ENCODE data around the gene GCLC. TPM values are rescaled to one million over a fixed set of nuclear protein-coding genes. Genes with fewer than 3 reads are reported as not detected.

GCLC gene
- total and polyA plus RNA-seq, 10 donors: 9.2 to 132 (median 60.4) TPM

- TF ChIP-seq POLR2A (IDR thresholded peaks at IDR 0.05) (no peak), POLR2AphosphoS5 (IDR thresholded peaks at IDR 0.05) (no peak), CTCF (IDR thresholded peaks at IDR 0.05 in 8 of 11, conservative IDR thresholded peaks at IDR 0.05 in 3 of 11) (no peak)
- no peaks in the 10 kb centered on the region for H3K27me3 ChIP-seq (replicated peaks in 1 of 7)
- H3K36me3 ChIP-seq: no peaks in the 10 kb centered on the region
- H3K4me3 ChIP-seq: no peak overlapping the region
- H3K27ac ChIP-seq: no peak overlapping the region
- DNase-seq: no peak
- H3K4me1 ChIP-seq: peaks cover 0 to 62% (median 19%) of the 10 kb centered on the region in 6 donors
- intact Hi-C loops (cut with DNase I; ENCODE audit: low total_unique reads): loop anchor here (10.0 kb wide), 1 partner anchor 125 kb away; no protein-coding TSS in a partner anchor
- H3K9me3 ChIP-seq: no peaks in the 10 kb centered on the region
- WGBS, 5 donors: 83 to 97% (median 88%) methylated on average over 5 of the region's 5 CpGs
Observed at GRCh38 chr6:53529324-53530036, 15.4 kb downstream of the GCLC start.

- H3K27ac ChIP-seq: no peak overlapping the region
Observed at GRCh38 chr6:53528107-53528506, 16.8 kb downstream of the GCLC start.

GRCh38 chr6:53527249-53527765 lies 17.6 kb downstream of the GCLC start:
- 88 to 93% (median 92%) methylated on average over 4 of the region's 4 CpGs for WGBS, 5 donors
- no peak overlapping the region for H3K4me3 ChIP-seq
- H3K36me3 ChIP-seq: no peaks in the 10 kb centered on the region
- H3K27ac ChIP-seq: no peak overlapping the region
- H3K27me3 ChIP-seq (replicated peaks in 1 of 7): no peaks in the 10 kb centered on the region
- peaks cover 0 to 55% (median 13%) of the 10 kb centered on the region in 6 donors for H3K4me1 ChIP-seq
- no peak for DNase-seq
- intact Hi-C loops (cut with DNase I; ENCODE audit: low total_unique reads): no loop called here
- TF ChIP-seq POLR2A (IDR thresholded peaks at IDR 0.05): no peak
- no peak for TF ChIP-seq POLR2AphosphoS5 (IDR thresholded peaks at IDR 0.05)
- no peak for TF ChIP-seq CTCF (IDR thresholded peaks at IDR 0.05 in 8 of 11, conservative IDR thresholded peaks at IDR 0.05 in 3 of 11)
- H3K9me3 ChIP-seq: no peaks in the 10 kb centered on the region

More at GRCh38 chr6:53528107-53528506, 16.8 kb downstream of the GCLC start:
- no peak for DNase-seq
- no peak for TF ChIP-seq POLR2A (IDR thresholded peaks at IDR 0.05)
- no peak for TF ChIP-seq CTCF (IDR thresholded peaks at IDR 0.05 in 8 of 11, conservative IDR thresholded peaks at IDR 0.05 in 3 of 11)
- peaks cover 0 to 63% (median 19%) of the 10 kb centered on the region in 6 donors for H3K4me1 ChIP-seq
- no peaks in the 10 kb centered on the region for H3K36me3 ChIP-seq
- intact Hi-C loops (cut with DNase I; ENCODE audit: low total_unique reads): no loop called here
- H3K9me3 ChIP-seq: no peaks in the 10 kb centered on the region
- H3K27me3 ChIP-seq (replicated peaks in 1 of 7): no peaks in the 10 kb centered on the region
- H3K4me3 ChIP-seq: no peak overlapping the region

GRCh38 chr6:53526000-53526399 lies 18.9 kb downstream of the GCLC start:
- intact Hi-C loops (cut with DNase I; ENCODE audit: low total_unique reads): no loop called here
- H3K36me3 ChIP-seq: peaks cover 0 to 11% (median under 1%) of the 10 kb centered on the region in 6 donors
- H3K4me3 ChIP-seq: no peak overlapping the region
- H3K27me3 ChIP-seq (replicated peaks in 1 of 7): no peaks in the 10 kb centered on the region
- peaks cover 0 to 42% (median 4%) of the 10 kb centered on the region in 6 donors for H3K4me1 ChIP-seq
- no peak for TF ChIP-seq POLR2AphosphoS5 (IDR thresholded peaks at IDR 0.05)
- TF ChIP-seq CTCF (IDR thresholded peaks at IDR 0.05 in 8 of 11, conservative IDR thresholded peaks at IDR 0.05 in 3 of 11): no peak
- TF ChIP-seq POLR2A (IDR thresholded peaks at IDR 0.05): no peak
- H3K9me3 ChIP-seq: no peaks in the 10 kb centered on the region
- WGBS, 5 donors: 95 to 98% (median 96%) methylated on average over 1 of the region's 1 CpG
- no peak for DNase-seq
- no peak overlapping the region for H3K27ac ChIP-seq

Measured in spleen (tissue), 11 donors.